ENCODE measurements around the gene CDKAL1.
A peak's percentile ranks its signal among the peaks of the same experiment; 100 is the strongest.

- TF ChIP-seq GPN1 (CRISPR knock-in tag; IDR thresholded peaks at IDR 0.05; ENCODE audit: borderline replicate concordance) (no peak), ZNF609 (CRISPR knock-in tag; IDR thresholded peaks at IDR 0.05; ENCODE audit: borderline replicate concordance) (peak; percentile 58; the same call in 1 of the 2 replicates), FOXP1 (IDR thresholded peaks at IDR 0.05) (peak; percentile 100), FOXP1 (CRISPR knock-in tag; IDR thresholded peaks at IDR 0.05) (peak; percentile 100), SIN3A (IDR thresholded peaks at IDR 0.05; ENCODE audit: borderline replicate concordance, low read depth, low read length) (0 out of 2 replicates have a peak, but pooled peaks have one; percentile 43), YY1 (IDR thresholded peaks at IDR 0.05; ENCODE audit: insufficient read depth, insufficient replicate concordance, low read depth, low read length) (no peak), POLR2A (IDR thresholded peaks at IDR 0.05; ENCODE audit: insufficient read depth in 1 of 2, low read depth in 2 of 2, low read length in 2 of 2) (no peak), CHD4 (IDR thresholded peaks at IDR 0.05; ENCODE audit: borderline replicate concordance, low read length) (no peak), ZNF142 (CRISPR knock-in tag; IDR thresholded peaks at IDR 0.05) (no peak), SMAD1 (CRISPR knock-in tag; IDR thresholded peaks at IDR 0.05; ENCODE audit: borderline replicate concordance, low read depth) (no peak), CTCF (CRISPR knock-in tag; IDR thresholded peaks at IDR 0.05) (0 out of 2 replicates have a peak, but pooled peaks have one; percentile 18), MLX (CRISPR knock-in tag; IDR thresholded peaks at IDR 0.05) (no peak), RNF2 (conservative IDR thresholded peaks at IDR 0.05; ENCODE audit: low read depth) (no peak)
Observed at GRCh38 chr6:20630617-20631548, 96.6 kb downstream of the CDKAL1 start.
